ENCODE data around the gene ZNF518B. TPM values are rescaled to one million over a fixed set of nuclear protein-coding genes. Genes with fewer than 3 reads are reported as not detected.

The ZNF518B gene
- total RNA-seq, 1 donor from 2014 or later = 46.0 TPM

GRCh38 chr4:10496200-10496599 is 39.0 kb upstream of the ZNF518B start:
- Histone ChIP-seq H3K27me3 (ENCODE audit: control insufficient read depth, insufficient read depth, low read length) (no peaks in the 10 kb centered on the region), H3K4me3 (ENCODE audit: low read depth, low read length) (no peak overlapping the region), H3K36me3 (ENCODE audit: control insufficient read depth, insufficient read depth, low read length) (no peaks in the 10 kb centered on the region)
- no peak for DNase-seq (ENCODE audit: low read depth)
- no peak for TF ChIP-seq CTCF (IDR thresholded peaks at IDR 0.05; ENCODE audit: insufficient read depth, low read length, poor library complexity, severe bottlenecking)

- no peak for TF ChIP-seq CTCF (IDR thresholded peaks at IDR 0.05; ENCODE audit: insufficient read depth, low read length, poor library complexity, severe bottlenecking)
- H3K36me3 ChIP-seq (ENCODE audit: control insufficient read depth, insufficient read depth, low read length) = no peaks in the 10 kb centered on the region
- no peak overlapping the region for H3K4me3 ChIP-seq (ENCODE audit: low read depth, low read length)
- no peaks in the 10 kb centered on the region for H3K27me3 ChIP-seq (ENCODE audit: control insufficient read depth, insufficient read depth, low read length)
- no peak for DNase-seq (ENCODE audit: low read depth)
Measured at GRCh38 chr4:10495651-10496050, 38.4 kb upstream of the ZNF518B start.

- no peaks in the 10 kb centered on the region for H3K36me3 ChIP-seq (ENCODE audit: control insufficient read depth, insufficient read depth, low read length)
- no peaks in the 10 kb centered on the region for H3K27me3 ChIP-seq (ENCODE audit: control insufficient read depth, insufficient read depth, low read length)
- DNase-seq (ENCODE audit: low read depth) = no peak
- no peak for TF ChIP-seq CTCF (IDR thresholded peaks at IDR 0.05; ENCODE audit: insufficient read depth, low read length, poor library complexity, severe bottlenecking)
- no peak overlapping the region for H3K4me3 ChIP-seq (ENCODE audit: low read depth, low read length)
Measured at GRCh38 chr4:10492464-10492863, 35.2 kb upstream of the ZNF518B start.

- Histone ChIP-seq H3K36me3 (ENCODE audit: control insufficient read depth, insufficient read depth, low read length) (no peaks in the 10 kb centered on the region), H3K4me3 (ENCODE audit: low read depth, low read length) (no peak overlapping the region), H3K27me3 (ENCODE audit: control insufficient read depth, insufficient read depth, low read length) (no peaks in the 10 kb centered on the region)
- TF ChIP-seq CTCF (IDR thresholded peaks at IDR 0.05; ENCODE audit: insufficient read depth, low read length, poor library complexity, severe bottlenecking) = no peak
- DNase-seq (ENCODE audit: low read depth) = no peak
Measured at GRCh38 chr4:10491401-10491800, 34.2 kb upstream of the ZNF518B start.

GRCh38 chr4:10490996-10491395 is 33.8 kb upstream of the ZNF518B start:
- no peak for TF ChIP-seq CTCF (IDR thresholded peaks at IDR 0.05; ENCODE audit: insufficient read depth, low read length, poor library complexity, severe bottlenecking)
- Histone ChIP-seq H3K27me3 (ENCODE audit: control insufficient read depth, insufficient read depth, low read length) (no peaks in the 10 kb centered on the region), H3K4me3 (ENCODE audit: low read depth, low read length) (no peak overlapping the region), H3K36me3 (ENCODE audit: control insufficient read depth, insufficient read depth, low read length) (no peaks in the 10 kb centered on the region)
- DNase-seq (ENCODE audit: low read depth) = no peak

GRCh38 chr4:10482913-10483312 is 25.7 kb upstream of the ZNF518B start:
- no peak for DNase-seq (ENCODE audit: low read depth)
- Histone ChIP-seq H3K4me3 (ENCODE audit: low read depth, low read length) (no peak overlapping the region), H3K27me3 (ENCODE audit: control insufficient read depth, insufficient read depth, low read length) (no peaks in the 10 kb centered on the region), H3K36me3 (ENCODE audit: control insufficient read depth, insufficient read depth, low read length) (no peaks in the 10 kb centered on the region)
- TF ChIP-seq CTCF (IDR thresholded peaks at IDR 0.05; ENCODE audit: insufficient read depth, low read length, poor library complexity, severe bottlenecking) = no peak
